NCI-H226 (cell line): ENCODE data around the gene PDK2.

Experiments used
- DNase-seq: peaks from one replicate; pipeline ENCODE4 v3.0.0-alpha.2; 2015

PDK2 gene

GRCh38 chr17:50059256-50059655 is 35.9 kb upstream of the PDK2 start:
- DNase-seq: no peak

GRCh38 chr17:50059759-50060273 is 35.3 kb upstream of the PDK2 start:
- DNase-seq: peak; percentile 47

DNA sequence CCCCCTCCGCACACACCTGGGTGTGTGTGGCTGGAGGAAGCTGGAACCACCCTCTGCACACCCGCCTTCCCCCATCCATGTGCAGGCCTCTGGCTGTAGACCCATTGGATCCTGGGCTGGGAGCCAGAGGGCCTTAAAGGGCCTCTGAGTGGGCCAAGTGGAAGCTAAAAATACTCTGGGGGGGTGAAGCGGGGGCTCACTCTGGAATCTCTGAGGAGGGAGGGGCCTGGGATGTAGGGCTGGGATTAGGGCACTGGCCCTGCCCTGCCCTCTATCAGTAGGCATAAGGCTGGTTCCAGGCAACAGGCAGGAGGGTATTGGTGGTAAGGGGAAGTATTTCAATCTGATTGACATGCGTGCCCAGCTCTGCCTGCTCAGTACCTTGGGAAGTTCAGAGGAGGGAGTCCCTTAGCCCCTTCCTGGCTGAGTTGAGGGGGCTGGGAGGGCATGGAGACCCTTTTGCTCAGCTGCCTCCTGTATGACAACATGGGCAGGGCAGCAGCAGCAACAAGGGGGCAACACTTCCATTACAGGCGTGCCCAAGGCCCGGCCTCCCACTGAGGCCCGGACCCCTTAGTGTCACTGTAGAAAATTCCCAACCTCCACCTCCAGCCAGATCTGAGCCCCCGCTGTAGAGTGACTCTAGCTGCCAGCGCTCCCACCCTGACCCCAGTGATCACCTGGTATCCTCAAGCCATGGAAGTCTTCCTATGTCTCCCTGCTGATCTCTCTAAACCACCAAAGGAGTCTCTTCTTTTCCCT is 34.0 kb upstream of the PDK2 start:
- DNase-seq: peak; percentile 94

DNA sequence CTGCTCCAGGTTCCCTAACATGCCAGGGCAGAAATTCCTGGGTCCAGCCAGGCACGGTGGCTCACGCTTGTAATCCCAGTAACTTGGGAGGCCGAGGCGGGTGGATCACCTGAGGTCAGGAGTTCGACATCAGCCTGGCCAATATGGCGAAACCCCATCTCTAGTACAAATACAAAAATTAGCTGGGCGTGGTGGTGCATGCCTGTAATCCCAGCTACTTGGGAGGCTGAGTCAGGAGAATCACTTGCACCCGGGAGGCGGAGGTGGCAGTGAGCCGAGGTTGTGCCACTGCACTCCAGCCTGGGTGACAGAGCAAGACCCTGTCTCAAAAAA is 33.5 kb upstream of the PDK2 start:
- DNase-seq: peak; percentile 53

GRCh38 chr17:50062293-50063243 is 32.6 kb upstream of the PDK2 start:
- peak; percentile 100 for DNase-seq

- DNase-seq: peak; percentile 49
Measured at GRCh38 chr17:50063561-50064252, 31.4 kb upstream of the PDK2 start.

GRCh38 chr17:50064253-50065001 is 30.7 kb upstream of the PDK2 start:
- DNase-seq: peak; percentile 99

GRCh38 chr17:50065056-50065455 is 30.1 kb upstream of the PDK2 start:
- no peak for DNase-seq

- DNase-seq: no peak
Measured at GRCh38 chr17:50066995-50067394, 28.2 kb upstream of the PDK2 start.

DNA sequence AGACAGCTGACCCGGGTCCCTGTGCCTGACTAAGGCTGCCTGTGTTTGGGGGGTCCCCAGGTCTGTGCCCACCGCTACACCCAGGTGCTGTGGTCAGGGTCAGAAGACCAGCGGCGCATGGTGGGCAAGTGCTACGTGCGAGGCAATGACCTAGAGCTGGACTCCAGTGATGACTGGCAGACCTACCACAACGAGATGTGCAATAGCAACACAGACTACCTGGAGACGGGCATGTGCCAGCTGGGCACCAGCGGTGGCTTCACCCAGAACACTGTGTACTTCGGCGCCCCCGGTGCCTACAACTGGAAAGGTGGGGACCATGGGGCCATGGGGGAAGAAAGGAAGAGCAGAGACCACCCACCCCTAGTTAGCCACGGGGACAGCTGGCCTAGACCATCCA is 27.2 kb upstream of the PDK2 start:
- no peak for DNase-seq

GRCh38 chr17:50070908-50071680 is 24.1 kb upstream of the PDK2 start:
- DNase-seq: no peak

DNA sequence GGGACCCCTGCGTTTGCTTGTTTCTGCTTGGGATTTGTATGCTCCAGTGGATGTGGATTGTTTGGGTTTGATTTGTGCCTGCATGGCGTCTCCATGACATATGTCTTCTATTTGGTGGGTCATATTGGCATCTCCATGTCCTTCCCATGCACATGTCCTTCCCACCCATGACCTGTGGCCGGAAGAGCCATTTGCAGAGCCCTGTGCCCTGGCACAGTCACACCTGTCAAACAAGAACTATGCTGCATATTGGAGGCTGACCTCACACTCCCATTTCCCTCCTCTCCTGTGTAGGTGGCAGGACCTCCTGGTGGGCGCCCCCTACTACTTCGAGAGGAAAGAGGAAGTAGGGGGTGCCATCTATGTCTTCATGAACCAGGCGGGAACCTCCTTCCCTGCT is 23.5 kb upstream of the PDK2 start:
- no peak for DNase-seq

- DNase-seq: no peak
Measured at GRCh38 chr17:50072130-50072529, 23.0 kb upstream of the PDK2 start.

DNA sequence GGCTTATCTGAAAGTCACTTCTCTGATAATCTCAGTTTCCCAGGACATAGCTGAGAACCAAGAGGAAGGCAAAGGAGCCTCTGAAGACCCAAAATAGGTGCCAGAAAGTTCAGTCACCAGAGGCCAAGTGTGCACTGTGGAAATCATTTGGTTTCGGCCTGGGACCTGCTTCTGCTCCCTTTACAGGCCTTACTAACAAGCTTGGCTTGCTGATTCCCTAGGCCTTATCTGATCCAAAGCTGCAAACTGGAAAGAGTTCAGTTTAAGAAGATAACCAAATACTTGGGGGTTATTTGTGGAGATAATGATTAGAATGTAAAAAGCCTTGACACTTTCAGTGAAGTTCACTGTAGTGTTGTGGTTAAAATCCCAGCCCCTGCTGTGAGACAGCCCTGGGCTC is 22.2 kb upstream of the PDK2 start:
- DNase-seq: no peak

- DNase-seq: no peak
Measured at GRCh38 chr17:50074227-50074626, 20.9 kb upstream of the PDK2 start.

GRCh38 chr17:50075446-50076032 is 19.6 kb upstream of the PDK2 start:
- no peak for DNase-seq

GRCh38 chr17:50076221-50076590 is 18.9 kb upstream of the PDK2 start:
- no peak for DNase-seq

DNA sequence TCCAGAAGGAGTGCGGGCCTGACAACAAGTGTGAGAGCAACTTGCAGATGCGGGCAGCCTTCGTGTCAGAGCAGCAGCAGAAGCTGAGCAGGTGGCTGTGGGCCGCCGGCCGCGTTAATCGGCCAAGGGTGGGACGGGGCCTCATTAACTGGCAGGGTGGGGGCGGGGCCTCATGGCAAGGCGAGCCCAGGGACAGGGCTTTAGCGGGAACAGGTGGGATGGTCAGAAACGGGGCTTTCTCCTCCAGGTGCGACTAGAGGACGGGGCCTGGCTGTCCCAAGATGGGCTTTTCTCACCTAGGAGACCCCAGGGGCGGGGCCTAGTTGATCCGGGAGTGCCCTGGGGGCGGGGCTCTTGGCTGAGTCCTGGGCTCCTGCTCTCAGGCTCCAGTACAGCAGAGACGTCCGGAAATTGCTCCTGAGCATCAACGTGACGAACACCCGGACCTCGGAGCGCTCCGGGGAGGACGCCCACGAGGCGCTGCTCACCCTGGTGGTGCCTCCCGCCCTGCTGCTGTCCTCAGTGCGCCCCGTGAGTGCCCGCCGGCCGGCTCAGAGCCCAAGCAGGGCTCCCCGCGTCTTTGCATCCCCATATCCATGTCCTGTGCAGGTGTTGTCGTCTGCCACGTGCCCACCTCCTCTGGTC is 18.4 kb upstream of the PDK2 start:
- DNase-seq: no peak

DNA sequence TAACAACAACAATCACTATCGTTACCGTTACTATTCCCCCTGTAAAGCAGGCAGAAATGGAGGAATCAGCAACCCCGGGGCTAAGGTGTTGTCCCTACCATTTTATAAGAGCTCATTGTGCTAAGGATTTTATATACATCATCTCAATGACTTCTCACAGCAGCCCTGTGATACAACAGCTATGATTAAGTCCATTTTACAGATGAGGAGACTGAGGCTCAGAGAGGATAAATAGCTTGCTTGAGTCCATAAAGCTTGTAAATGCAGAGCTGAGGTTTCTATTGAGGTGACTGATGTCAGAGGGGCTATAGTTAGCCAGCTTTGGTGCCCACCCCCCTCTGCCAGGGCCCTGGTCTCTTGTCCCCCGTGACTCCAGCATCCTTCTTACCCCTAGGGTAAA is 16.7 kb upstream of the PDK2 start:
- no peak for DNase-seq

DNA sequence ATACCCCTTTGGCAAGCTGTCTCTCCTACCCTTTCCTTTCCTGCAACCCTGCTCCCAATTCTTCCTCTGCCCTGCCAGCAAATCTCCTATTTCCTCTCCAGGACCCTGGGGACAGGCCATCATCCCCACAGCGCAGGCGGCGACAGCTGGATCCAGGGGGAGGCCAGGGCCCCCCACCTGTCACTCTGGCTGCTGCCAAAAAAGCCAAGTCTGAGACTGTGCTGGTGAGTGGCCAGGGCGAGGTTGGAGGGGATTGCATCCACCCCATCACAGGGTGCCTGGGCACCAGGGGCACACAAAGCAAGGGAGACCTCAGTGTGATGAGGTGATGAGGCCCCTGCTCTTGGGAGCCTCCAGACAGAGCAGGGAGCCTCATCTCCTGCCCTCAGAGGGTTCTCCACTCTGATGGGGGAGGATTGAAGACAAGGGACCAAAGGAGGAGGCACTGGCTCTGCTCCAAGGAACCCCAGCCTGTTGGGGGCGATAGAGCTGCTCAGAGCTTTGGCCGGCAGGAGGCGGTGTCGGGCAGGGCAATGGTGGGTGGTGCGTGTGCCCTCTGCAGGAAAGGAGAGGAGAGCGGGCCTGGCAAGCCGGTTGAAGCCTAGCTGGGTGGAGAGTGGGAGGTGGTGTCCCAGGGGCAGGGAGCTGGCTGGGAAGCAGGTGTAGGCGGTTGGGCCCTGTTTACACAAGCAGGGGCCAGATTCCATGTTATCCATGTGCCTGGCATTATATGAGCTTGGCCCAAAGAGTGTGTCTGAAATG is 15.6 kb upstream of the PDK2 start:
- peak; percentile 48 for DNase-seq
